IMR-90 (cell line): ENCODE measurements around the gene C3orf18. TPM values are rescaled to one million over a fixed set of nuclear protein-coding genes. Genes with fewer than 3 reads are reported as not detected.

Experiments used
- ATAC-seq: fragments of 200-7000 bp; cut with Tn5 transposase; 2 replicates; pipeline ENCODE4 v1.9.1; 2020; ENCODE audit warnings: low read depth, mild to moderate bottlenecking, moderate library complexity
- BruUV-seq: library from RNA; stranded (reverse); fragments of 400-500 nt; replicated peaks from 2 replicates; lab custom pipeline; 2021; lab: Mats Ljungman, UMichigan
- CTCF ChIA-PET: fragments of 300-600 bp; formaldehyde crosslinking; extraction: SDS; loops from one replicate; lab custom pipeline; 2021; ENCODE audit warnings: antibody characterized with exemption; lab: Yijun Ruan, JAX
- POLR2A ChIA-PET: fragments of 300-600 bp; sonication (Branson Sonifier 250); formaldehyde crosslinking; loops from one replicate; lab custom pipeline; 2022; ENCODE audit warnings: antibody characterized with exemption; ENCODE audit not compliant: unreplicated experiment; lab: Charles Lee
- DNase-seq: peaks from one replicate; pipeline ENCODE4 v3.0.0; 2013
- H2AFZ ChIP-seq: replicated peaks from 2 replicates; pipeline ENCODE3; 2013; ENCODE audit warnings: low read length, mild to moderate bottlenecking; ENCODE audit not compliant: poor library complexity
- H2AK5ac ChIP-seq: 2 replicates; pipeline ENCODE4 v1.6.1; 2013; ENCODE audit warnings: low read depth, low read length, inconsistent platforms
- H2AK9ac ChIP-seq: replicated peaks from 2 replicates; pipeline ENCODE3; 2013; ENCODE audit warnings: mild to moderate bottlenecking, low read depth, low read length, moderate library complexity; ENCODE audit not compliant: poor library complexity
- H2BK120ac ChIP-seq: 2 replicates; pipeline ENCODE4 v1.6.1; 2013; ENCODE audit warnings: low read depth, low read length, inconsistent platforms
- H2BK15ac ChIP-seq: 3 replicates; pipeline ENCODE4 v1.6.1; 2013; ENCODE audit warnings: low read depth, low read length, inconsistent platforms
- H2BK20ac ChIP-seq: 2 replicates; pipeline ENCODE4 v1.6.1; 2013; ENCODE audit warnings: low read depth, mild to moderate bottlenecking, inconsistent platforms, low read length, moderate library complexity
- H2BK5ac ChIP-seq: 2 replicates; pipeline ENCODE4 v1.6.1; 2013; ENCODE audit warnings: mild to moderate bottlenecking, low read depth, low read length, inconsistent platforms; ENCODE audit not compliant: poor library complexity, severe bottlenecking
- H3K14ac ChIP-seq: replicated peaks from 2 replicates; pipeline ENCODE4 v1.6.1; 2013; ENCODE audit warnings: low read depth, low read length, inconsistent platforms
- H3K18ac ChIP-seq: 2 replicates; pipeline ENCODE4 v1.6.1; 2013; ENCODE audit warnings: low read depth, low read length, control low read depth
- H3K23ac ChIP-seq: 2 replicates; pipeline ENCODE4 v1.6.1; 2013; ENCODE audit warnings: low read depth, low read length, inconsistent platforms
- H3K27ac ChIP-seq: 2 replicates; pipeline ENCODE4 v1.5.1; 2013; ENCODE audit warnings: mild to moderate bottlenecking, control low read depth, low read length; ENCODE audit not compliant: insufficient read depth
- H3K27me3 ChIP-seq: 2 replicates; pipeline ENCODE4 v1.6.1; 2013; ENCODE audit warnings: low read length; ENCODE audit not compliant: control insufficient read depth, insufficient read depth
- H3K36me3 ChIP-seq: 2 replicates; pipeline ENCODE4 v1.6.1; 2013; ENCODE audit warnings: low read length, mixed read lengths; ENCODE audit not compliant: control insufficient read depth, insufficient read depth
- H3K4ac ChIP-seq: 2 replicates; pipeline ENCODE4 v1.6.1; 2013; ENCODE audit warnings: low read depth, low read length, inconsistent platforms
- H3K4me1 ChIP-seq: 2 replicates; pipeline ENCODE4 v1.6.1; 2013; ENCODE audit warnings: low read length, mixed read lengths; ENCODE audit not compliant: control insufficient read depth, insufficient read depth
- H3K4me2 ChIP-seq: 2 replicates; pipeline ENCODE4 v1.6.1; 2013; ENCODE audit warnings: low read depth, mild to moderate bottlenecking, control low read depth, low read length, moderate library complexity
- H3K4me3 ChIP-seq: 2 replicates; pipeline ENCODE4 v1.5.1; 2013; ENCODE audit warnings: low read depth, mild to moderate bottlenecking, control low read depth, low read length, moderate library complexity; ENCODE audit not compliant: insufficient read depth
- H3K56ac ChIP-seq: 2 replicates; pipeline ENCODE4 v1.6.1; 2013; ENCODE audit warnings: low read length, inconsistent platforms; ENCODE audit not compliant: insufficient read depth; ENCODE audit errors: extremely low read depth
- H3K79me1 ChIP-seq, 2 experiments: 2 replicates each; pipeline ENCODE4 v1.6.1; 2013; ENCODE audit warnings: low read length in 2 of 2, inconsistent platforms in 1 of 2, low read depth in 1 of 2
- H3K9ac ChIP-seq: 2 replicates; pipeline ENCODE4 v1.6.1; 2013; ENCODE audit warnings: low read depth, low read length, control low read depth
- H3K9me1 ChIP-seq: 2 replicates; pipeline ENCODE4 v1.6.1; 2013; ENCODE audit warnings: low read length, inconsistent platforms; ENCODE audit not compliant: insufficient read depth
- H3K9me3 ChIP-seq: 2 replicates; pipeline ENCODE4 v1.6.1; 2013; ENCODE audit warnings: low read length; ENCODE audit not compliant: control insufficient read depth, insufficient read depth
- H4K20me1 ChIP-seq: 2 replicates; pipeline ENCODE4 v1.6.1; 2013; ENCODE audit warnings: low read length, inconsistent platforms; ENCODE audit not compliant: insufficient read depth
- H4K5ac ChIP-seq: 2 replicates; pipeline ENCODE4 v1.6.1; 2013; ENCODE audit warnings: mild to moderate bottlenecking, low read depth, low read length, control low read depth
- H4K8ac ChIP-seq, 2 experiments: 2 replicates each; pipeline ENCODE4 v1.6.1; 2013; ENCODE audit warnings: low read depth in 2 of 2, low read length in 2 of 2, control low read depth in 1 of 2, inconsistent platforms in 1 of 2
- H4K91ac ChIP-seq: 2 replicates; pipeline ENCODE4 v1.6.1; 2013; ENCODE audit warnings: low read depth, low read length, inconsistent platforms; ENCODE audit not compliant: insufficient read depth
- BHLHE40 ChIP-seq: fragments of 150-350 bp; IDR thresholded peaks from 2 replicates; pipeline ENCODE4 v1.6.1; 2016; ENCODE audit warnings: mild to moderate bottlenecking, low read depth, low read length
- CEBPB ChIP-seq: IDR thresholded peaks from 2 replicates; pipeline ENCODE4 v1.6.1; 2012; ENCODE audit warnings: low read depth, low read length, improper control_type of control experiment
- CHD1 ChIP-seq: IDR thresholded peaks from 2 replicates; pipeline ENCODE4 v1.6.1; 2012; ENCODE audit warnings: low read depth, low read length, improper control_type of control experiment
- ELK1 ChIP-seq: fragments of 150-350 bp; IDR thresholded peaks from 2 replicates; pipeline ENCODE4 v1.6.1; 2016; ENCODE audit warnings: low read depth, mild to moderate bottlenecking, low read length, moderate library complexity, borderline replicate concordance
- FOS ChIP-seq: fragments of 150-350 bp; IDR thresholded peaks from 2 replicates; pipeline ENCODE4 v1.6.1; 2016; ENCODE audit warnings: low read depth, low read length
- MXI1 ChIP-seq: IDR thresholded peaks from 2 replicates; pipeline ENCODE4 v1.6.1; 2012; ENCODE audit warnings: low read depth, mild to moderate bottlenecking, low read length, moderate library complexity, borderline replicate concordance
- NFE2L2 ChIP-seq: fragments of 150-350 bp; IDR thresholded peaks from 2 replicates; pipeline ENCODE4 v1.6.1; 2016; ENCODE audit warnings: low read depth, mild to moderate bottlenecking, low read length
- POLR2A ChIP-seq: IDR thresholded peaks from 2 replicates; pipeline ENCODE4 v1.6.1; 2012; ENCODE audit warnings: mild to moderate bottlenecking, low read depth, low read length
- RAD21 ChIP-seq: IDR thresholded peaks from 2 replicates; pipeline ENCODE4 v1.6.1; 2012; ENCODE audit warnings: low read length, improper control_type of control experiment
- RFX5 ChIP-seq: IDR thresholded peaks from 2 replicates; pipeline ENCODE4 v1.8.0; 2012; ENCODE audit warnings: low read depth, mild to moderate bottlenecking, low read length, moderate library complexity
- WGBS, 2 experiments: methylation state at CpG; one replicate each; pipeline versions ENCODE4 v1.1.5 to v1.1.7; 2013; ENCODE audit warnings: missing lambda C conversion rate in 2 of 2; ENCODE audit not compliant: insufficient read length in 1 of 2; ENCODE audit errors: extremely low coverage in 2 of 2; 5-methylcytosine and 5-hydroxymethylcytosine counted together
- dilution Hi-C: fragments of 300-500 bp; cut with HindIII; formaldehyde crosslinking; loops from one replicate; pipeline ENCODE4 v1.14.3; 2018; ENCODE audit warnings: low sequenced_read_pairs; ENCODE audit not compliant: unreplicated experiment
- in situ Hi-C: fragments of 300-500 bp; cut with MboI; formaldehyde crosslinking; loops from 3 replicates; pipeline ENCODE4 v1.14.3; 2019; ENCODE audit warnings: low sequenced_read_pairs, inconsistent platforms, mixed read lengths
- intact Hi-C: fragments of 100-400 bp; cut with micrococcal nuclease; formaldehyde crosslinking; loops from 2 replicates; pipeline ENCODE4 v1.10.0; 2022
- polyA plus RNA-seq, 3 experiments: library from polyadenylated mRNA; depleted of rRNA; stranded (reverse); fragments of >200 nt; gene quantifications; 2 replicates each; pipeline ENCODE4 v1.2.3, GENCODE V29; 2012; ENCODE audit warnings: low replicate concordance in 1 of 3
- total RNA-seq: library from RNA; depleted of rRNA; stranded (reverse); fragments of >200 nt; gene quantifications from 2 replicates; pipeline ENCODE4 v1.2.3, GENCODE V29; 2012
- TF ChIP-seq, protein P1 (sequence below): fragments of 150-350 bp; IDR thresholded peaks from 2 replicates; pipeline ENCODE4 v1.6.1; 2017; ENCODE audit warnings: mild to moderate bottlenecking, antibody characterized with exemption, low read length, low read depth

The C3orf18 gene
- total and polyA plus RNA-seq, 2 of the 4 experiments (the other 2 are of a cell fraction) = 6.8 to 10.6 TPM

DNA sequence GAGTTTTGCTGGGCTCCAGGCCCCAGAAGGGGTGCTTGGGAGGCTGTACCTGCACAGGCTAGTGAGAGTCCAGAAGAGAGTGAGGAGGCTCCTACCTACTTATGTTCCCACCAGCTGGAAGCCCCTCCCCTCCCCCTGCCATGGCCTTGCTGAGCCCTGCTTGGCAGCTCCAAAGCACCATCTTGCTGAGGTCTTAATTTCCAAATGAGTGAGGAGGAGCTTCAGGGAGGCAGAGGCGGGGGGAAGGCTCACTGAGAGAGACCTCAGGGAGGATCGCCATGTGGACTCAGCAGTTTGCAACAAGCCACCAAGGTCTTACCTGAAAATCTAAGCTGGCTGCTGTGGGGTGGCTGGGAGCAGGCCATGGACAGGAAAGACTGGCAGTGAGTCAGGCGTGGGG is 55.4 kb downstream of the C3orf18 start:
- ATAC-seq (no peak), DNase-seq (no peak)
- no peak overlapping the region for H3K4ac ChIP-seq
- no peak overlapping the region for H4K91ac ChIP-seq
- H3K4me2 ChIP-seq = no peak overlapping the region
- H3K79me1 ChIP-seq = no peaks in the 10 kb centered on the region
- H3K56ac ChIP-seq = no peak overlapping the region
- H2BK5ac ChIP-seq = no peak overlapping the region
- no TSS peak for BruUV-seq
- in situ Hi-C loops (no loop called here), dilution Hi-C loops (no loop called here), intact Hi-C loops (no loop called here)
- POLR2A ChIA-PET = no interaction called here
- H4K8ac ChIP-seq = no peak overlapping the region
- no peak overlapping the region for H2AK5ac ChIP-seq
- no peaks in the 10 kb centered on the region for H3K36me3 ChIP-seq
- H3K4me1 ChIP-seq = no peaks in the 10 kb centered on the region
- no peaks in the 10 kb centered on the region for H3K9me3 ChIP-seq
- H3K14ac ChIP-seq = no peak overlapping the region
- H2BK15ac ChIP-seq = no peak overlapping the region
- H3K4me3 ChIP-seq = no peak overlapping the region
- no peak overlapping the region for H3K27ac ChIP-seq
- no peak overlapping the region for H2AK9ac ChIP-seq
- H2BK120ac ChIP-seq = no peak overlapping the region
- no peaks in the 10 kb centered on the region for H4K20me1 ChIP-seq
- no peak overlapping the region for H3K23ac ChIP-seq
- H4K5ac ChIP-seq = no peak overlapping the region
- no peak for TF ChIP-seq RAD21
- TF ChIP-seq CEBPB = no peak
- no peak for TF ChIP-seq ELK1
- no peak for TF ChIP-seq NFE2L2
- no peak for TF ChIP-seq CHD1
- TF ChIP-seq BHLHE40 = no peak
- TF ChIP-seq RFX5 = no peak
- TF ChIP-seq FOS = no peak
- TF ChIP-seq, protein P1, sequence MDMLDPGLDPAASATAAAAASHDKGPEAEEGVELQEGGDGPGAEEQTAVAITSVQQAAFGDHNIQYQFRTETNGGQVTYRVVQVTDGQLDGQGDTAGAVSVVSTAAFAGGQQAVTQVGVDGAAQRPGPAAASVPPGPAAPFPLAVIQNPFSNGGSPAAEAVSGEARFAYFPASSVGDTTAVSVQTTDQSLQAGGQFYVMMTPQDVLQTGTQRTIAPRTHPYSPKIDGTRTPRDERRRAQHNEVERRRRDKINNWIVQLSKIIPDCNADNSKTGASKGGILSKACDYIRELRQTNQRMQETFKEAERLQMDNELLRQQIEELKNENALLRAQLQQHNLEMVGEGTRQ = no peak
- no peak for TF ChIP-seq POLR2A
- no peak for TF ChIP-seq MXI1
- H2BK20ac ChIP-seq = no peak overlapping the region
- WGBS, 2 experiments = 56% methylated on average over 2 of the region's 3 CpGs; no CpG with 5 or more reads in 1 of the 2 experiments
- no peak overlapping the region for H3K18ac ChIP-seq
- no peak overlapping the region for H3K9ac ChIP-seq
- H3K27me3 ChIP-seq = peaks cover 70% of the 10 kb centered on the region
- no peaks in the 10 kb centered on the region for H3K9me1 ChIP-seq
- CTCF ChIA-PET = no interaction called here
- H2AFZ ChIP-seq = no peak overlapping the region
